Germinal center (tissue), 1 donor: ENCODE data around the gene XRRA1.
"Not testable (repeated sequence)": the region's sequence is repeated elsewhere in the genome, so short reads cannot be mapped to it uniquely, and the experiment has no call there.

Source experiments
- DNase-seq: peaks from one replicate; pipeline ENCODE4 v3.0.0; 2012; ENCODE audit warnings: mixed read lengths, low spot score

XRRA1 gene, protein sequence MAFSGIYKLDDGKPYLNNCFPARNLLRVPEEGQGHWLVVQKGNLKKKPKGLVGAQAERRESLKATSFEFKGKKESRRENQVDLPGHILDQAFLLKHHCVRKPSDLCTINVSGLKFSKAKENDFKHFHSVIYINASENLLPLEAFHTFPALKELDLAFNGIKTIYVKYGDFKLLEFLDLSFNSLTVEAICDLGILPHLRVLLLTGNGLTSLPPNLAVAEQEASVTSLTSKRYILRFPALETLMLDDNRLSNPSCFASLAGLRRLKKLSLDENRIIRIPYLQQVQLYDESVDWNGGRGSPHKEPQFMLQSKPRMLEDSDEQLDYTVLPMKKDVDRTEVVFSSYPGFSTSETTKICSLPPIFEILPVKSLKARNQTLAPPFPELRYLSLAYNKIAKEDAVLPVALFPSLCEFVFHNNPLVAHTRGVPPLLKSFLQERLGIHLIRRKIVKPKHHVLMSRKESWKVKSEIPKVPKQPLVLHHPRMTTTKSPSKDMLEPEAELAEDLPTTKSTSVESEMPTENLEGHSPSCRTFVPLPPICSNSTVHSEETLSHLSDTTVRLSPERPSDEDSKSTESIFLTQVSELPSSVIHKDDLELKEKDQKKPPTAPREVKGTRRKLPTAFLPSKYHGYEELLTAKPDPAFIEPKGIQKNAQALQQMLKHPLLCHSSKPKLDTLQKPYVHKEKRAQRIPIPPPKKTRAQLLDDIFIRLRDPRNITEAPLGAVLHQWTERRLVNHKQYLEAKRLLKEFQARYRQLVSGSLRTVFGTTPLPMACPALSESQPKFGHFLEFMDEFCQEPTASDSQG

DNA sequence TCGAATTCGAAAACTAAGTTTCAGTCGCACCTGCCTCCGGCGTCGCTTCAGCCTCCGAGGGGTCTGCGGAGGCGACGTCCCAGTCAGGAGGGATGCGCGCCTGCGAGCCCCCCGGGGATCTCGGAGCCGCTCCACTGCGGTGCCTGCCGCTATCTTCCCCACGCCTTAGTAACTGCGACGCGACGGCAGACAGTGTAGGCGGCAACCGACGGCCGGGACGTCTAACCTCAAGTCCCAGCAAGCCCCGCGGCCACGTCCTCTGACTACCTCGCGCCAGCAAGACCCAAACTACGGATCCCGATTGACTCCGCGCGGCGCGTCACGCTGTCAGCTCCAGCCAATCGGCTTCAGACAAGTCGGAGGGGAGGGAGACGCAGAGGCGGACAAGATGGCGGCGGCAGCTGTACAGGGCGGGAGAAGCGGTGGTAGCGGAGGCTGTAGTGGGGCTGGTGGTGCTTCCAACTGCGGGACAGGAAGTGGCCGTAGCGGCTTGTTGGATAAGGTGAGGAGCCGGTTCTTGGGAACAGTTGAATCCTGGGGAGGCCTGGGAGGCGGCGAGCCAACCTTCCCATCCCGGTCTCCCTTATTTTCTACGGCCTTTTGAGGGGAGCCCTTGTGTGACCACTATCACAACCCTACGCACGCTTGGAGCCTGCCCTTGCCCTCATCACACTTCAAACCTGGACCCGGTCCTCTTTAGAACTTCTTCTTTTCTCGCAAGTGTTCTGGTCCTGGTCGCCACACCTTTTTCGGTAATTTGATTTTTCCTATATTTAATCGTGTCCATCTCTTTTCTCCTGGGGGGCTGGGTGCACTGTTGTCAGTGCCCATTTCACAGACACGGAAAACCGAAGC is at the start of gene XRRA1, which contains the start of gene SPCS2:
Gene XRRA1, minus strand, starts transcription at position 194 of the 855 bp plus-strand sequence. CDS start 8,213 bp downstream, outside the sequence.
Gene SPCS2, plus strand, starts transcription at position 369 of the 855 bp plus-strand sequence. Its CDS starts 20 bp downstream, at position 389.
- peak; percentile 96 for DNase-seq

DNA sequence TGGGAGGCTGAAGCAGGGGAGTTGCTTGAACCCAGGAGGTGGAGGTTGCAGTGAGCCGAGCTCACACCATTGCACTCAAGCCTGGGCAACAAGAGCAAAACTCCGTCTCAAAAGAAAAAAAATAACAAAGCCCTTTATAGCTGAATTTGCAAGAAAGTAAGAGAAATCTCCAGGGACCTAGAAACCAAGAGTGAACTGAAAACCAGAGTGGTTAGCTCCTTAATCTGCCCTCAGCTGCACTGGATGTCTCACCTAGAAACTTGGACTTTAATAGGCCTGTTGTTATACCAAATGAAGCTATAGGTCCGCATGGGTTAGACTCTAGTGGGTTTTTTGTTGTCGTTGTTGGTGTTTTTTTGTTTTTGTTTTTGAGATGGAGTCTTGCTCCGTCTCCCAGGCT is 44.0 kb upstream of the XRRA1 start:
- peak; percentile 34 for DNase-seq

DNA sequence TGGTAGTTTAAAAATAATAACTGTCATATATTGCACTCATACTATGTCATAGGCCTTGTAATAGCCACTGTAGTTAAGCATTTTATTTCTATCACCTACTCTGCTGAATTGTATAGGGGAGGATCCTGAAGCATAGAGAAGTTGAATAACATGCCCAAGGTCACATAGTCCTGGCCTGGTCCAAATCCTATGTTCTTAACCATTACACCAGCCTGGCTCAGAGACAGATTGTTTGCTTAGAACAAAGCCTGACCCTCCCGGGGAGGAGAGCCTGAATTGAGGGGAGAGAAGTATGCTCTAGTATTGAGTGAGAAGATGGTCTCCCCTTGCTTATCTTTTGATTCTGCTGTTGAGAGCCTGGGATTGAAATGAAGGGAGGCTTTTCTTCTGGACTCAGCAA is 42.0 kb upstream of the XRRA1 start:
- no peak for DNase-seq

DNA sequence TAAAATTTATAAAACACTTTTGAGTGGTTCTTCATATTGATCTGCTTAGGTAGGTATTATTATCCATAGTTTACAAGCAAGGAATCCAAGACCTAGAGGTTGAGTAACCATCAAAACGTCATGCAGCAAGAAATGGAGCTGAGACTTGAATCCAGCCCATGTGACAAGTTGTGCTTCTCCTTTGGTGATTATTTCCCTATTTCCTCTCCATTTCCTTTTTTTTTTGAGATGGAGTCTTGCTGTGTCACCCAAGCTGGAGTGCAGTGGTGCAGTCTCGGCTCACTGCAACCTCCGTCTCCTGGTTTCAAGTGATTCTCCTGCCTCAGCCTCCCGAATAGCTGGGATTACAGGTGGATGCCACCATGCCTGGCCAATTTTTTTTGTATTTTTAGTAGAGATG is 41.3 kb upstream of the XRRA1 start:
- DNase-seq, result not testable (repeated sequence)

DNA sequence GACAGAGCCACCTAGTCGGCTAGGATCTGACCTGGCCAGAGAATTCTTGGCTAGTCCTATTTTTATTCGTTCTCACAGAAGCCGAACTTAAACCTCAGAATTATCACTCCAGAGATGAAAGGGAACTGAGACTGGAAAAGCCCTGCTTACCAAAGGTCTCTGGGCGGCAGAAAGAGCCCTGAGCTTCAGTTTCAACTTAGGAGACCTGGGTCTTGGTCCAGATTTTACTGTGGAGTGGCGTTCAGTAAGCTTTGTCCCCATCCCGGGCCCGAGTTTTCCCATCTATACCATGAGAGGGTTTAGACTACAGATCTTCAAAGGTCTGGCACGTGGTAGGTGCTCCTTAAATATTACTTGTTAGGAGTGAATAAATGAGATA is 40.4 kb upstream of the XRRA1 start:
- DNase-seq, result peak; percentile 18

DNA sequence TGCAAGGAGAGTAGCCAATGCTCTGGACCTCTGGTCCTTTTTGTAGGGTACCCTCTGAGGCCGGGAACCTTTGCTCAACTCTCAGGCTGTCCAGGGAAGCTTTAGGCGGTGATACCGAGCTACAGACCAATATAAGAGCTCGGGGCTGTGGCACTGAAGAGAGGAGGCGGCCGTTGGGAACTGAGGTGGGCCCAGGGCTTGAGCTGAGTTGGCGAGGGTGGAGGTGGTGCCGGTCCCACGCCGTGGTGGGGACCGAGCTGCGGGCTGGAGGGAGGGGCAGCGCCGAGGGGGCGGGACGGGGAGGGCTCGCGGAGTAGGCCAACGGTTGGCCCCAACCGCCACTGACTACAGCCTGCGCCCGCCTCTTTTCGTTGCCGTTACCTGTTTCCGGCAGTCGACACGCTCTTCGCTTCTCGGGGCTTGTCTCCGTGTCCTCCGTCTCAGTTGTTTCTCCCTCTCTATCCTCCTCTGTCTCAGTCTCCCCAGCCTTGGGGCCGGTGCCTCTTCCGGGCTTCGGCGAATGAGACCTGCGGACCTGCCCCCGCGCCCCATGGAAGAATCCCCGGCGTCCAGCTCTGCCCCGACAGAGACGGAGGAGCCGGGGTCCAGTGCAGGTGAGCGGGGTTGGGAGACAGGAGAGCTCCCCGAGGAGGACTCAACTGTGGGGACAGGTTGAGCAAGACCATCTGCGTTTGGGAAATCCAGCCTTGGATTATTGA is 39.8 kb upstream of the XRRA1 start, which contains the start of gene NEU3:
Gene NEU3, plus strand, starts transcription at position 393 of the 719 bp plus-strand sequence. Its CDS starts 128 bp downstream, at position 521.
- peak; percentile 94 for DNase-seq

DNA sequence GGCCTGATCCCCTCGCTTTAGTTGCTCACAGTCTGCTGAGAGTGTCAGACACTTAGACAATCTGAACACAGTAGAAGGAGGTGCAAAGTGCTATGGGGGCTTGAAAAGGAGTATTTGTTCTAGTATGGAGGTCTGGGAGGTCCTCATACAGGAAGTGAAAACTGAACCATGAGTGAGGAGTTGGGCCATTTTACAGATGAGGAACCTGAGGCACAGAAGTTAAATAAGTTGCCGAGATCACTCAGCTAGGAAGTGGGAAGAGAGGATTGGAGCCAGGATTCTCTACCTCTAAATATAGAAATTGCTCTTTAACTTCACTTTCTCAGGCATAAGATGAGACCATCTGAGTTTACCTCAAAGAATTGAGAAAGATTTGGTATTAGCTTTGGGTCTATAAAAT is 35.8 kb upstream of the XRRA1 start:
- DNase-seq, result no peak

DNA sequence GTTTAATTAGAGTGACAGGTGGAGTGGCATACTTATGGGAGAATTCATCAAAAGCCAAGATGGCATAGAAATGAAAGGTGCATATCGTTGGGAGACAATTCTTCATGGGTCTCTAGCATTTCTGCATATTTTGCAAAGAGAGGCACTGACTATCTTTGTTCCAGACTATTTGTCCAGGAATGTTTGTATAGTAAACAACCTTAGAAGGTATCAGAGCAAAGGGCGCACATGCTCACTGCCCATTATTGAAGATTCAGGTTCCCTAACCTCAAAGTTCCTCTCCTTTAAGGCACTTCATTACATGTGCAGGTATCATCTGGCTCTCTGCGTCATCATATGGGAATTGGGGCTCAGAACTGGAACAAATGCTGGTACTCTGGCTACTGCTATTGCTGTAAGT is 35.2 kb upstream of the XRRA1 start:
- no peak for DNase-seq

DNA sequence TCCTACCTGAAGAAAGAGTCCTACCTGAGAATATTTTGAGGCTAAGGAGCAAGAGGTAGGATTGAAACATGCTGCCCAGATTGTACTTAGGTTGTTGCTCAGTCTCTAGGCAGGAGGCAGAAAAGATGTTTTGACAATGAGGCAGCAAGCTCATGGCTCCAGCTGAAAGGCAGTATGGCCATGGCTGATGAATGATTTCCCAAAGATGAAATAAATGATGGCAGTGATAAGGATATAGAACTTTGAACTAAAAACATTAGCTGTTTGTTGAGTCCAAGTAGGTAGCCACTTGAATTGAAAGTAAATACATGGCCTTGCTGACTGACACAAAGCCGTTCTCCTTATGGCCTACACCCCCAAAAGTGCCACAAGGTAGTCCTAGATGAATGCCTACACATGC is 33.0 kb upstream of the XRRA1 start:
- DNase-seq, result no peak

DNA sequence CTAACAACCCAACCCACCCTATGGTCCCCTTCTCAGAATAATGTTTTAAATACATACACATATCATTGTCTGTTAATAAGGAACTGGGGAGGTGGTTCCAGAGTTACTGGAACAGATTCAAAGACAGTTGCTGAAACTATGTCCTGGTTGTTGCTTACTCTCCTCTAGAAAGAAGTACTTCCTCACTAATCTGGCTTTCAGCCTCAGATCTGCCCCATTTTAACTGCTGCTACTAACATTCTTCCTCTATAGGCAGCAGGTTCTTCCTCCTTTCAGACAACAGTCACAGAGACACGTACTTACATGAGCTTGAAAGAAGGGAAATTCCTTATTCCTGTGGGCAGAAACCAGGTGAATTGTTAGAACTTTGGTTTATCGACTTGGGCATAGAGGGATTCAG is 31.7 kb upstream of the XRRA1 start:
- DNase-seq, result no peak

DNA sequence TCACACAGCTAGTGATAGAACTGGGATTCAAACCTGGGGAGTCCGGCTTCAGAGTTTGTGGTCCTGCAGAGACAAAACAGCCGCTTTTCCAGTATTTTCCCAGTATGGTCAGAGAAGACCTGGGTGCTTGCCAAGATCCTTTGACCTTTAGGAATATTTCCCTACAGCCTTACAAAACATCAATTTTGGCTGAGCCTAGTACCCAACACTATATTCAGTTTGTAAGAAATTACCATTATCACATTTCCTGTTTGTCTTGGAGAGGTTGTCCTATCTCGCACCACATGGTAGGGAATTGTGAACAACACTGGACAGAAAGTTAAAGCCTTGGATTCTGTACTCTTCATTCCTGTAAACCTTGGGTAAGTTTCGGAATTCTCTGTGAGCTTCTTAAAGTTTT is 29.1 kb upstream of the XRRA1 start:
- no peak for DNase-seq

DNA sequence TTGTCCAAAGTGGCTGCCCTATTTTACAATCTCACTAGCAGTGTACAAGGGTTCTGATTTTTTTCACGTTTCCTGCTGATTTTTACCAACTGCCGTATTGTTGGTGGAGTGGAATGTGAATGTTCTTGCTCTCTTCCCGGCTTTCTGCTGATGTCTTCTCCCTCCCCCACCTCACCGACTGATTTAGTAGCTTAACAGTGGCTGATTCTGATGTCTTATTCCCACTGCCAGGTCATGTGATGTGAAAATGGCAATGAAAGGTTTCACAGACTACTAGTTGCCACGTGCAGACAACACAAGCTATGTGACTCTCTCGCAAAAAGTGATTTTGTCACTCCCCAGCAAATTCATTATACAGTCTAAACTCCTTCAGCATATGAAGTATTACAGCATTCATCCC is 22.5 kb upstream of the XRRA1 start:
- no peak for DNase-seq

DNA sequence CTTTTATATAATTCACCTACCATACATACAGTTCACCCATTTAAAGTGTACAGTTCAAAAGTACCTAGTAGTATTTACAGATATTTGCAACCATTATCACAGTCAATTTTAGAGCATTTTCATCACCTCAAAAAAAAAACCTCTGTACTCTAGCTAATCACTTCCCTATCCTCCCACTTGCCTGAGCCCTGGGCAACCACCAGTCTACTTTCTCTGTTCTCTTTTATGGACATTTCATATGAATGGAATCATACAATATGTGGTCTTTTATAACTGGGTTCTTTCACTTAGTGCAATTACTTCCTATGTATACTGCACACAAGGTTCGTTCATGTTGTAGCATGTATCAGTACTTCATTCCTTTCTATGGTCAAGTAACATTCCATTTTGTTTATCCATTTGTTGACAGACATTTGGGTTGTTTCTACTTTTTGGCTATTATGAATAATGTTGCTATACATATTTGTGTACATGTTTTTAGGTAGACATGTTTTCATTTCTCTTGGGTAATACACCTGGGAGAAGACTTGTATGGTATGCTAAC is 22.0 kb upstream of the XRRA1 start:
- DNase-seq, result no peak

DNA sequence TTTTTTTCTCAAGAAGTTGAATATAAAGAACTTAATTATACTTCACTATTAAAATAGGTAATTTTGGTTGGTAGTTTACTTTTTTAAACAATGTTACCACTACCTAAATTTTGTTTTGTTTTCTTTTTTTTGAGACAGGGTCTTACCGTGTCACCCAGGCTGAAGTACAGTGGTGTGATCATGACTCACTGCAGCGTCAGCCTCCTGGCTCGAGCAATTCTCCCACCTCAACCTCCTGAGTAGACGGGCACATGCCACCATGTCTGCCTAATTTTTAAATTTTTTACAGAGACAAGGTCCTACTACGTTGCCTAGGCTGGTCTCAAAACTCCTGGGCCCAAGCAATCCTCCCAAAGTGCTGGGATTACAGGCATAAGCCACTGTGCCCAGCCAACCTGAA is 17.8 kb upstream of the XRRA1 start:
- no peak for DNase-seq

DNA sequence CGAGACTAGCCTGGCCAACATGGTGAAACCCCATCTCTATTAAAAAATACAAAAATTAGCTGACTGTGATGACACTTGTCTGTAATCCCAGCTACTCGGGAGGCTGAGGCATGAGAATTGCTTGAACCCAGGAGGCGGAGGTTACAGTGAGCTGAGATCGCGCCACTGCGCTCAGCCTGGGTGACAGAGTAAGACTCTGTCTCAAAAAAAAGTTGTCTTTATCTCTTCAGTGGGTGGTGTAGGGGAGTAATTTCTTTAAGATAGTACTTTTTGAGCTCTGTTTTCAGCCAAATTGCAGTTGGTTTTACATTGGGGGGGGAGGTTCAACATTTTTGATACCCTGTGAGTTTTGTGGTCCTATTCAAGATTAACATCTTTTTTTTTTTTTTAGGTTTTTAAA is 11.2 kb upstream of the XRRA1 start:
- DNase-seq, result not testable (repeated sequence)

DNA sequence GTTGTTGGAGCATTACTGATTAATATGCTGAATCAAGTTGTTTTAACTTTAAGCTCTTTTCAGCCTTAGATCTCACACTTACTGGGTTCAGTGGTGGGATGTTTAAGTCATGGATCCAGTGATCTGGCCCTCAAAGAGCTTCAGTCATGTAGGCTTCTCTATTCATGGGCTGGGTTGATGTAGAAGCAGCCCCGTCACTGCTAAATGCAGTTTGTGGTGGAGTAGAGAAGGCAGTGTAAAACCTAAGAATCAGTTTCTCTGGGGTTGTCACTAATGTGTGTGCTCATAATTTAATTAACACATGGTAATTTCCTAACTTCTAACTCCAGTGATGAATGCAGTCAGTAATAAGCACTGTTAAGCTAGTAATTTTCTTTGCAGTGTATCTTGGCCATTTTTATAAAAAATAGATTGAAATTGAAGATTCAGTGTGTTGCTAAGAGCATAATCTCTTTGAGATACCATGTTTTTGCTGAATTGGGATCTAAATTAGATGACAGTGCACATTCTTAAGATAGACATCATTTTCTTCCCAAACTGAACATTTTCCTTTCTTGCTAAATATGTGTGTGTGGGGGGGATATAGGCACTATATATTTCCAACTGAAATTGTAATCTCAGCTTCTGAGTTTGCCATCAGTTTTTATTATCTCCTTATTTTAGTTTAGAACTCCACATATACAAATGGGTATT is 9.2 kb upstream of the XRRA1 start:
- DNase-seq, result no peak

DNA sequence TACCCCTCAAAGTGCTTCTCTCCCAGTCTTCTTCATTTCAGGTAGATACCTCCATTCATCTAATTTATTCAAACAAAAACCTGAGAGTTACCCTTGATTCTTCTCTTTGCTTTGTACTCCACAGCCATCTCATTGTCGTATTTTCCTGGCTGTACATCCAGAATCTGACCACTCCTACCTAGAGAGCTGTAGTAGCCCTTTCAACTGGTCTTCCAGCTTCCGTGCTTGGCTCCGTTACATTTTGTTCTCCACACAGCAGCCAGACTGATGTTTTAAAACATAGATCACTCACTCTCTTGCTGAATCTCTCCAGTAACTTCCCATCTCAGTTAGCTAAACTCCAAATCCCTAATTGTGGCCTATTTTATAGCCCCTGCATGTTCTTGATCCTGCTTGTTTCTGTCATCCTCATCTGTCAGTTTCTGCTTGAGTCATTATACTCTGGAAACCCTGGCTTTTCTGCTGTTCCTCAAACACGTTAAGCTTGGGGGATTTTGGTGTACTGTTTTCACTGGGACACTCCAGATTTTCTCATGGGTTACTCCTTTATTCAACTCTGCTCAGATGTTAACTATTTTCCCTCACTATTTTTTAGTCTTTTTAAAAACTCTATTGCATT is 7.6 kb upstream of the XRRA1 start:
- DNase-seq, result no peak

DNA sequence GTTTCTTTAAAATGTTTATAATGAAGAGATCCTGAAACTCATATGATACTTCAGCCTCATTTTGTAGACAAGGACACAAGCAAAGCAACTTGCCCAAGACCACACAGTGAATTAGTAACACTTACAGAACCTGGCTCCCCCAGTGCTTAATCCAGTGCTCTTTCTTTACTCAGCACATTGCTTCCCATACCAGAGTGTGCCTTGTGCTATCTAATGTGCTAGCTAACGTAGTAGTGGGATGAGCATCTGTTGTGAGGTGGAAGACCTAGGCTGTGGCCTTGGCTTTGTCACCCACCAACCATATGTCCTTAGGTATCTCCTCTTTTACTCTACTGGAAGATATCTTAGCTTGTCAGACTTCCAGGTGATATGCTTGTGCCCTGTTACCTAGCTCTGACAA is 5.3 kb upstream of the XRRA1 start:
- DNase-seq, result no peak

DNA sequence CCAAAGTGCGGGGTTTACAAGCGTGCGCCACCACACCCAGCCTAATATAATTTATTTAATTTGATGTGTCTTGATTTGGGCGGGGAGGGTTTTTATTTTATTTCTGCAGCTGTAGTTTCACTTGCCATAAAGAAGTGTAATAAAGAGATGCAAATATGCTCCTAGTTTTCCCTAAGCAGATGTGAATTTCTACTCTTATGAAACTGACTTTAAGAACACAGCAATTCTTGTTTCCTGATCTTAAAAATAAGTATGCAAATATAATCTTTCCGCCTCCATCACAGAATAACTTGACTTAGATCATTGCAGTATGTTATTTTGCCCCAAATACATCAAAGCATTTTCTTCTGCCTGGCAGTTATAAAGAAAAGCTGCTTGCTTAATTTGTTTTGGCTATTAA is 4.6 kb upstream of the XRRA1 start:
- peak; percentile 54 for DNase-seq

DNA sequence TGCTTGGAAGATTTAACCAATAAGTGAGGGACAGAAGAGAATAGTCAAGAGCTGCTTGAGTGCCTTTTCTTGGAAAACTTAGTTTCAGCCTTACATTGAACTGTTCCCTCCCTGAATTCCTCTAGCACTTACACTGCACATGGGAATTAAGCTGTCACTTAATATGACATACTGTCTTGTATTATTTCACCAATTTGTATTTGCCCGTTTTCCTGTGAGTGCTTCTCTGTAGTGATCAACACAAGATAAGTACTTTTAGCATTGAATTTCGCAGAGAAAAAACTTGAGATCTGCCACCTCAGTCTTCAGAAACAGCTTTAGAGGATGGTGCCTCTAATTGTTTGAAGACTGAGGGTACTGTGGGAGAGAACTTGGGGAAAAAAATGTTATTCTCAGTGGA is 3.9 kb upstream of the XRRA1 start:
- no peak for DNase-seq
